Measurements from ENCODE around the gene SYTL5.

The SYTL5 gene

GRCh38 chrX:38099688-38100087 lies 93.3 kb downstream of the SYTL5 start:
- no peak for DNase-seq

DNA sequence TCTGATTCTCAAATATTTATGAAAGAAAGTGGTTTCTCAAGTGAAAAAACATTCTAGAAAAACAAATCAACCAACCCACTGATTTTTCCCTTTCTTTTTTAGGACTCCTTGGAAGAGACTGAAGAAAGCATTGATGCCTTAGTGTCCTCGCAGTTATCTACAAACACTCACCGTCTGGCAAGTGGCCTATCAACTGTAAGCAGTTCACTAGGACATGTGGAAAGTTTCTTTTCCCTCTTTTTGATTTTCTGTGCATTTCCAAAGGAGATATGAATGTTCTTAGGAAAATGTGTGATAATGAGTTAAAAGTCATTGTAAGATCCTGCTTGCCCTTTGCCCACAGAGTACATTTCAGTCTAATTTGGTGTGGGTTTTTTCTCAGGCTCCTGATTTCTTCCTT lies 95.9 kb downstream of the SYTL5 start:
- DNase-seq, result no peak

DNA sequence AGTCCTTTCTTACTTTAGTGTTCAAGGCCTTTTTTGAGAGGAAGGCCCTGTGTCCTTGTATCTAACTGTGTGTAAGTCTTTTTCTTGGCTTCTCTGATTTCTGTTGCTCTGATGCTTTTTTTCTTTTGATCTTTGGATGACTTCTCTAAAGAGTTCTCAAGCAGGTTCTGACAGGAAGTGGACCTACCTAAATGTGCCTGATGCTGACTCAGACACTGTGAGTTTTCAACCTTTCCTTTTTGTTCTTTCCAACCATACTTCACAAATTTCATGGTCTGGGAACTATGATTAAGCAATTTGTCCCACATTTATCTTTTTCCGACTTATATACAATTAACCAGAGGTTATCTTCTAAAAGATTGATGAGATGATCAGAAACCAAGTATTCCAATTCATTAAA lies 96.5 kb downstream of the SYTL5 start:
- no peak for DNase-seq

GRCh38 chrX:38103857-38104812 lies 97.8 kb downstream of the SYTL5 start:
- DNase-seq, result no peak

- DNase-seq, result no peak
Observed at GRCh38 chrX:38105216-38105725, 98.9 kb downstream of the SYTL5 start.

DNA sequence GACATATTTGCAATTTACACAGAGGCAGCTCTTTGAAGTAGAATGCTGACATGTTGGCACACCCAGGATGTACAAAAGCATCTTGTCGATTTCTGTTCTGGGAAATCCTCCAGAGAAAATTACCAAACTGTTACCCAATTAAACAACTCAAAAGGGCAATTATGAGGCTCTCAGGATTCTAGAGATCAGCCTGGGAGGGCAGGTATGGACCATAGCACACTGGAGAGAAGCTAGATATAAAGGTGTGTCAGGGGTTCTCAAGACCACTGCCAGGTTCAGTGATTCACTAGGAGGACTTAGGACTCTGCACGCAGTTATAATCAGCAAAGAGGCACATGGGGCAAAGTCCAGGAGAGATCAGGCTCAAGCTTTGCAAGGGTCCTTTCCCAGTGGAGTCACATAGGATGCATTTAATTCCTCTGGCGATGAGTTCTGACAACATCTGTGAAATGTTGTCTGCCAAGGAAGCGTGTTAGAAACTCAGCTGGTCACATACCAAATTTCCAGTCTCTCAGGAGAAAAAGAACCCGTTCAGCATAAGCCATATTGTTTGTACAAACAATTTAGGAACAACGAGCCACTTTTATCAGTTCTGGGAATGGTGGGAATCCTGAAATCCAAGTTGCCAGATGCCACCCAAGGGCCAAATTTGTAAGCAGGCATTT lies 100.8 kb downstream of the SYTL5 start:
- DNase-seq, result peak; percentile 6

GRCh38 chrX:38108364-38108763 lies 102.0 kb downstream of the SYTL5 start:
- no peak for DNase-seq

- DNase-seq, result peak; percentile 6
Observed at GRCh38 chrX:38109042-38109898, 102.9 kb downstream of the SYTL5 start.

- no peak for DNase-seq
Observed at GRCh38 chrX:38110231-38110630, 103.9 kb downstream of the SYTL5 start.

- no peak for DNase-seq
Observed at GRCh38 chrX:38111196-38111595, 104.8 kb downstream of the SYTL5 start.

DNA sequence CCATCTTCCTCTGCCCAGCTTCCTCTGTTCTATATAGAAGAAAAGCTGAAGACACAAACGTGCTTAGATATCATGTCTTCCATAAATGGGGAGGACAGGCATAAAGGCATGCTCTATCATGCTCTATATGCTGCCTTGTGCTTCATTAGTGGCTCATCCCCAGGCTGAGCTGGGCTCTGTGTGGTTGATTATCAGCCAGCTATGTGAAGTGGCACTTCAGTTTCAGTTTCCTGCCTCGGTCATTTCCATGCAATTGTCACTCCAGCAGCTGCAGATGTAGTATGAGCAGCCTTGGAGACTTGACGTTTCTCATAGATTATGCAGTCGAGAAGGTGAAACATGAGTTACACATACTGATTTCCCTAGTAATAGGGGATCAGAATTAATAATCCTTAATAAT lies 106.2 kb downstream of the SYTL5 start:
- peak; percentile 33 for DNase-seq

DNA sequence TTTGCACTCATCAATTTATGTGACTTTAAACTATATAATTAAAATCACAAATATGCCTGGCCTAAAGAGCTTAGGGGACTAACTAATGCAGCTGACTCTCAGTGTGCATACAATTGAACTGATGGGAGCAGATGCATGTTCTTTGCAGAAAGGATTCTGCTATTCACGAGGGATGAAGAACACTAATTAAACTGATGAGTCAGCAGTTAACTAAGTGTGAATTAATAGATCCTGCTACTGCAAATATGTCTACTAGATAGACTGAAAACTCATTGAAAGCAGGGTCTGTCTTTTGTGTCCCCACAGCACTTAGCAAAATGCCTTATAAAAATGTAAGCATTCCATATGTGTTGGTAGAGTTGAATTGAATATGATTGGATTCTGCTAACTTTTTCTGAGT lies 110.4 kb downstream of the SYTL5 start:
- no peak for DNase-seq

DNA sequence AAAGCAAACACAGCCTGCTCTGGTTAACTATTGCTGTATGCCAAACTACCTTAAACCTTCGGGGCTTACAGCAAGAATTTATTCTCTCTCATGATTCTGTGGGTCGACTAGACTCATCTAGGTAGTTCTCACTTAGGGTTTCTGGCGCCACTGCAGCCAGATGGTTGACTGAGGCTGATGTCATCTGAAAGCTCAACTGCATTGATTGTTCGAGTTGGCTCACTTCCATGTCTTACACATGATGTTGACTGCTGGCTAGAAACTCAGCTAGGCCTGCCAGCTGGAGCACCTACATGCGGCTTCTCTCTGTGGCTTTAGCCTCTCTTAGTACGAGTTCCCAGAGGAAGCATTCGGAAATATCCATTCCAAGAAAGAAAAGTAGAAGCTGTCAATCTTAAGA lies 111.1 kb downstream of the SYTL5 start:
- DNase-seq, result peak; percentile 36

GRCh38 chrX:38124000-38124399 lies 117.6 kb downstream of the SYTL5 start:
- DNase-seq, result no peak

DNA sequence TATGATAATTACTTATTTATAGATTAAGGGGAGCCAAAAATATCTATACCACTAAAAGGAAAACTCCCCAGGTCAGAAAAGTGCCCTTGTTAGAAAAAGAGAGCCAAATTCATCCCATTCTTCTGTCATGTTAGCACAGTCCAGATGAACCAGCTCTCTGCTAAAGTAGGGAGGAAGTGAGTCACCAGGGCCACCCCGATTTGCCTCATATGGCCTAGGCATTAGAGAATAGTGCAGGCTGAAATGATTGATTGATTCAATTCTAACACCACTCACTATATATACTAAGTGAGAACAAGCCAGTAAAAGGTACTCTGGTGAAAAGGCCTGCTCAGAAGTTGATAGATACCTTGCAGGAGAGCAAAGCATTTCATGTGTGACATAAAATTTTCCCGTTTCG lies 119.8 kb downstream of the SYTL5 start:
- no peak for DNase-seq

DNA sequence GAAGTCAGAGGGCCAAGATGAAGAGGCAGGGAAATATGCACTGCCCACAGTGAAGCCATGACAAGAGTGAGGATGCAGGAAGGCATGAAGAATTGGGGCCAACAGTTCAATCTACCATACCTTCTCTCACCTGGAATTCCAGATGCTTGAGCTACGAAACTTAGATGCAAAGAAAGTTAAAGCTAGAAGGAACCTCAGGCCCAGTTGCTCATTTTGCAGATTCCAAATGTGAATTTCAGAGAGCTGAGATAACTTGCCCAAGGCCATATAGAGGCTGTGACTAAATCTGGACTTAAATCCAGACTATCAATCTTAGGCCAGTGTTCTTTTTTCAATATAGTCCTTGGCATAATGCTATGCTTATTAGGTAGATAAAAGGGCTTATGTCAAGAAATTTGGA lies 121.6 kb downstream of the SYTL5 start:
- no peak for DNase-seq

DNA sequence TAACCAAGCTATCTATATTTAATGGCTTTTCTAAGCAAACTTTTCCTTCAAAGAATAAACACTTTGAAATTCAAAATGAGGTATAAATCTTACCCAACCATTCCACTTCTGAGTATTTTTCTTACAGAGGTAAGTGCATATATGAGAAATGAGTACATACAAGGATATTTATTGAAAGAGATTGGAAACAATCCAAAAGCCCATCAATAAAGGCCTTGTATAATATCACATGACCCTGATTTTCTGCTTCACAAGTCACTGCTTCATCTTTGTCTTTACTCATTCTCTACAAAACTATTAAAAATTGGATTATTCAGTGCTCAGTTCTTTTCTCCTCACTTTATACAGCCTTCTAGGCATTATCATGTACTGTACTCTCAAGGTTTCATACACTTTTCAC lies 123.0 kb downstream of the SYTL5 start:
- no peak for DNase-seq

- no peak for DNase-seq
Observed at GRCh38 chrX:38138157-38138891, 132.0 kb downstream of the SYTL5 start.

DNA sequence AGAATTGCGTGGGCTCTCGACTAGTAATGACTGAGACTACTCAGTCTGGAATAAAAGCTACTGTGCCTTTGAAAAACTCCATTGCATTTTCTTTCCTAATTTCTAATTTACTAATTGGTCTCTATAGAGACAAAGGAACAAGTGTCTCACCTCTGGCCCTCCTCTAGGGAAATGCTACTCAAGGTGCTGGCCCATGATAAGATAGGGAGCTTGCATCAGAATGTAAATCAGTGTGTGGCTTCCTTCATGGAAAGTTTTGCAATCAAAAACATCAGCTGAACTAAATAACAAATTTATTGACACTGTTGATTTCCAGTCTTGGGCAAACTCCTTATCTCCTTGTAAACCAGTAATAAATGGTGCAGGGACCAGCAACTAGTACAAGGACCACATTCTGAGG lies 132.5 kb downstream of the SYTL5 start:
- DNase-seq, result no peak

DNA sequence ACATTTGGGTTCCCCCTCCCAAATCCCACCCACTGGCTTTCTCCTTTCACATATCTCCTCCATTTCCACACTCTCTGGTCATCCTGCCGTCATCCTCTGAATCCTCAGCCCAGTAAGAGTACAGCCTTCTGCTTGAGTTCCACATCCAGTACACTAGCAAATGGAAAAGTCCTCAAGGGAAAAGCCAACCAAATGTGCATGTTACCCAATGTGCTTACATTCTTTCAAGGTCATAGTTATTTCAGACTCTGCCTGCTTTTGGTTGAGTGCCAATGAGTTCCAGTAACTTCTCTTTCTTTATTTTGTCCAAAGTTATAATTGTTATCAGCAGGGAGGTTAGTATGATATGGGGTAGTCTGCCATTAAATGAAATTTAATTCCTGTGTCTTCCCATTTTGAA lies 136.3 kb downstream of the SYTL5 start:
- DNase-seq, result no peak

- DNase-seq, result no peak
Observed at GRCh38 chrX:38149016-38149415, 142.7 kb downstream of the SYTL5 start.

GRCh38 chrX:38150993-38151392 lies 144.6 kb downstream of the SYTL5 start:
- no peak for DNase-seq
